Activated CD8-positive, alpha-beta memory T cell treated with anti-CD3 and anti-CD28 coated beads, Interleukin-2, amount 50 U/mL, for 4 hours (primary cell): ENCODE data around the gene IQCM.

Source experiments
- DNase-seq: peaks from one replicate; pipeline ENCODE4 v3.0.0-alpha.2; 2020

Gene IQCM

GRCh38 chr4:149766135-149766534 is 49.5 kb downstream of the IQCM start:
- DNase-seq, result no peak

DNA sequence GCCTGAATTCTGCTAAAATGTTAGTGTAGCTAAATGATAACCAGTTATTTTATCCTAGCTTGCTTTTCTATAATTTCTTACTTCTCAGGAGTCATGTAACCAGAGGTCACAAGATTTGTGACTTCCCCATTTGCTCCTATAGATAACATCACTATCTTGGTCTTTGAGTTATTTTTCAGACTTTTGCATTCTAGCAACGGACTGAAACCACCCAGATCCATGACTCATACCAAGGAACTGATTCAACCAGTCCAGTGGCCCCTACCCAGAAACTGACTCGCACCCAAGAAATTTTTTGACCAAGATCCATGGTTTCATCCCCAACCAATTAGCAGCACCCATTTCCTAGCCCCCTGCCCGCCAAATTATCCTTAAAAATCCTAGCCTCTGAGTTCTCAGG is 50.0 kb downstream of the IQCM start:
- DNase-seq, result no peak

DNA sequence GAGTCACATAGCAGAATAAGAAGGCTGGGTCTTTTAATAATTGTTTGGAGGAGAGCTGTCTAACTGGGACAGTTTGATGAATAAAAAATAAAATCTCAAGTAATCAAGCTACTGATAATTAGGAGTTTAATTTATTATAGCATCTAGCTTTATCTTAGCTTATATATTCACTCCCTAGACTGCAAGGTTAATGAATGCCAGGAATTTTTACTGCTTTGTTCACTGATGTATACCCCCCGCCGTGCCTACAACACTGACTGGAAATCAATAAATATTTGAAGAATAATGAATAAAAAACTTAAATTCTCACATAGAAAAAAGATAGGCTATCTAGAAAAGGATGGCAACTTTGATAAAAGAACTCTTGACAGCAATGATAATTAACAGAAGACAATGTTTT is 59.7 kb downstream of the IQCM start:
- DNase-seq, result no peak

DNA sequence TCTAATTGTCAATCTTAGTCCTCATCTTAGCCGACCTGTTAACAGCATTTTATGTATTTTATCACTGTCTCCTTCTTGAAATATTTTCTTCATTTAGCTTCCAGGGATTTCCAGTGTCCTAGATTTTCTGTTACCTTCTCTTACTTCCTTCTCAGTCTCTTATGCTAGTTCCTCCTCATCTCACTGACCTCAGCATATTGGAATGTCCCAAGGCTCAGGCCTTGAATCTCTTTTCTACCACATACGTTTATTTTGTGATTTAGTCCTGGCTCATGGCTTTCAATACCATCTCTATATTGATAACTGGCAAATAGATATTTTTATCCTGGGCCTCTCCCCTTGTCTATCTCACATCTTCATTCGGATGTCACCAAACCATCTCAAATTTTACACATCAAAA is 61.1 kb downstream of the IQCM start:
- DNase-seq, result no peak

DNA sequence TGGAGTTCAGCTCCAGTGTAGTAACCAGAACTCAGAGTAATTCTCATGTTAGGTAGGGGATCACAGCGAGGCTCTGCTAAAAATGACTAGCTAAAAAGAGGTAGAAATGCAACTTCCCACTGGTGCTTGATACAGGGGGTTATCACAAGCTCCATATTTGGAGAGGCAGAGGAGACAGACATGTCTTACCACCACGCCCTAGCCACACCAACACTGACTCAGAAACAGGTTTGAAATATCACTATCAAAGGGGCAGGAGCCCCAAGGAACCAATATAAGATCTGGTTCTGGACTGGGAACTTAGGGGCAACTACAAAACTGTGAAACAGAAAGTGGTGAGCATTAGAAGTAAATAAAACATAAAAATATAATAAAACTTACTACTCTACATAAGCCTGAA is 62.9 kb downstream of the IQCM start:
- DNase-seq, result no peak

DNA sequence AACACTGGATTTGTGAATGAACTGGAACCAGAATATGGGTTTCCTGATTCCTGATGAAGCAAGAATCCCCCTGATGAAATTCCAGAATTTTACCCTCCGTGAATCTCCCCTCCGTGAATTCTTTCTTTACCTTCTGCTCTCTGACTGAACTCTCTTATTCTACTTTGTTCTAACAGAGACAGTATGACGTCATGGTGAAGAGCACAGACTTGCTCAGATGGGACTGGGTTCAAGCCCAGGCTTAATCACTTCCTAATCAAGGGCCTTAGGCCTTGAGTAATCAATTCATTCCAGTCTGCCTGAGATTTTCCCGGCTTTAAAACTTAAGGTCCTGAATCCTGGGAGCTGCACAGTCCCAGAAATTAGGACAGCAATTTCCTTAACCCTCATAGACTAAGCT is 64.5 kb downstream of the IQCM start:
- no peak for DNase-seq

DNA sequence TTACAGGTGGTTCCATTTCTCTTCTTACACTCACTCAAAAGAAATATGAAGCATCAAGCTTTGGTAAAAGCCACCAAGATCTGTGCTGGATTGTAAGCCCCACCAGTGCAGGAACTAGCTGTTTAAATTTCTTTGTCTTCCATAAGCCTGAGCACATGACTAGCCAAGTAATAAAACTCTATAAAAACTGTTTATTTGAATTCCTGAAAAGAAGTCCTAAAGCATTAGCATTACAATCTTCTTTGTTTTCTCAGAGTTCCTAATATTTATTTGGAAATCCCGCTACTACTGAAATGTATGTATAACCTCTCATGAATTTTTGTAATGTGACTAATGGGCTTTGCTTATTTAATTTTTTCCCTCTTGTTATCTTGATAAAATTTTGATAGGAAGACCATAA is 65.9 kb downstream of the IQCM start:
- DNase-seq, result no peak

GRCh38 chr4:149747646-149748045 is 68.0 kb downstream of the IQCM start:
- DNase-seq, result no peak

DNA sequence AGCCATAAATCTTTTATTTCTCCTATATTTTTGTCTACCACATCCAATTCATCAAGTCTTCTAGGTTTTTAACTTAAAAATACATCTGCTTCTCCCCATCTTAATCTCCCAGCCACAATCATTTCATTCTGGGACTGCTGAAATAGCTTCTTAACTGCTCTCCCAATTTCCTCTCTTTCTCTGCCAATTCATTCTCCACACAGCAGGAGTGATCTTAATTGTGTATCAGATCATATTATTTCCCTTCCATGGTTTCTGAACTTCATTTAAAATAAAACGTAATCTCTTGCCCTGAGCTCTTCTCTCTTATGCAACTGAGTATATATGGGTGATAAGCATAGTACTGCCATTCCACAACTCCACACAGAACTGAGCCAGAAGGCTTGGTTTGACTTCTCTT is 69.4 kb downstream of the IQCM start:
- no peak for DNase-seq

DNA sequence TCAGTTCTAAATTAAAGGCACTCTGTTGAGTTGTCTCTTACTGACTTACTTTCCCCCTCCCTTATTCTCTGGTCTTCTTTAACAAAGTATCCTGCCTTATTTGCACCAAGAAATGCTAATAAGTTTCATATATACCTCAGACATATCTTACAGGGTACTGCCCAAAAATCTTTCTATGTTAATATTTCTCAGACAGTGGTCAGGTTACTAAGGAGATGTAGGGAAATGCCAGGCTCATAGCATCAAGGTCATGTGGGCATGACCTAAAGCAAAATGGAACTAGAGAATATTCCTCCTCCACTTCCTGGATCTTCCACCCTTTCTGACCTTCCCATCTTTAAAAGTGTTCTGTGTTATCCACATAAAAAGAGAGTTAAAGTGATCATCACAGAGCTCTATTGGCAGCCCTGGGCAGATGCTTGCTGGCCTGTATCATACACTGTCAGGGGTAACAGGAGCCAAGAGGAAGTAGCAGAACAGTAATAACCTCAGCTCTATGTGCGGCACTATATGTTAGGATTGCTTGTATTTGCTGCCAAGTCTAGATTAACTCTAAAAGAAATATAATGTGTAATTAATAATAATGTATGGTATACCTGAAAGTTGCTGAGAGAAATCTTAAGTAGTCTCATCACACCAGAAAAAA is 74.3 kb downstream of the IQCM start:
- no peak for DNase-seq

DNA sequence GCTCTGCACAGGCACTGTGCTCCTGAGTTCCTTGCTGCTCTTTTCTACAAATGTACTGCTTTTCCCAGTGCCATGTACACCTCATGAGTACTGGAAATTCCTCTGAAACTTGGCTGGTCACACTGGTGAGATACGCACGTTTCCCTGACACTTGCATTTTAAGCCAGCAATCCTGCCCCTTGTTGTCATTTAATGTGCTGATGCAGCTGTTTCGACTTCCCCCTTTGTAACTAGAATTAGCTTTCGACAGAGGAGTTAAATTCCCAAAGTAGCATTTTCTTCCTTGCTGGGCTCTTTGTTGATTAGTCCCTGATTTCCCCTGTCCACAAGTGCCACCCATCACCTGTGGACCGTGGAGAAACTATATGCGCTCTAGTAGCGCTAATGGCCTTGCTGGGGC is 77.5 kb downstream of the IQCM start:
- DNase-seq, result no peak

DNA sequence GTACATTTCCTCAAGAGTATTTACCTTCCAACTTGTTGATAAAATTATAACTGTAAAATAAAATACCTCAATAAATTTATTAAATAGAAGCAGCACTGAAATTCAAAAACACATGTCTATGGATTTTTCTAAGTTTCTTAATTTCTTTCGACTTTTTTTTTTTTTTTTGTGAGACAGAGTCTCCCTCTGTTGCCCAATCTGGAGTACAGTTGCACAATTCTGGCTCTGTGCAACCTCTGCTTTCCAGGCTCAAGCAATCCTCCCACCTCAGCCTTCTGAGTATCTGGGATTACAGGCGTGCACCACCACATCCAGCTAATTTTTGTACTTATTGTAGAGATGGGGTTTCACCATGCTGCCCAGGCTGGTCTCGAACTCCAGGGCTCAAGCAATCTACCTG is 79.8 kb downstream of the IQCM start:
- DNase-seq, result no peak

GRCh38 chr4:149728444-149728843 is 87.2 kb downstream of the IQCM start:
- DNase-seq, result no peak

GRCh38 chr4:149727663-149728062 is 88.0 kb downstream of the IQCM start:
- no peak for DNase-seq

GRCh38 chr4:149723065-149723464 is 92.6 kb downstream of the IQCM start:
- no peak for DNase-seq

- no peak for DNase-seq
Measured at GRCh38 chr4:149719806-149720205, 95.8 kb downstream of the IQCM start.

DNA sequence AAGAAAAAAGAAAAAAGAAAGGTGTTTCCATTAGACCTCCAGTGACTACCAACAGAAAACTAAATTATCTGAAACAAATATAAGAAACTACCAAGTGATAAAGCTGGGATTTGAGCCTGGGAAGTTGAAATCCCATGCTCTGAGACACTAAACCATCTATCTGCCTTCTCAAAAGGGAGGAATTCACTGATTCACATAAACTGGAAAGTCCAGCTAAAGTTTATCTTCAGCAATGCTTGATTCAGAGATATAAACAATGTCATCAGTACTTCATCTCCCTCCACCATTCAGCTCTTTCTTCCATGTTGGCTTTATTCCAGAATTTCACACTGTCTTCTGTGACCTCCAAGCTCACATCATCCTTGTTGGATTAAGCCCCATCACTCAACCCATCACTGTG is 96.3 kb downstream of the IQCM start:
- DNase-seq, result no peak

DNA sequence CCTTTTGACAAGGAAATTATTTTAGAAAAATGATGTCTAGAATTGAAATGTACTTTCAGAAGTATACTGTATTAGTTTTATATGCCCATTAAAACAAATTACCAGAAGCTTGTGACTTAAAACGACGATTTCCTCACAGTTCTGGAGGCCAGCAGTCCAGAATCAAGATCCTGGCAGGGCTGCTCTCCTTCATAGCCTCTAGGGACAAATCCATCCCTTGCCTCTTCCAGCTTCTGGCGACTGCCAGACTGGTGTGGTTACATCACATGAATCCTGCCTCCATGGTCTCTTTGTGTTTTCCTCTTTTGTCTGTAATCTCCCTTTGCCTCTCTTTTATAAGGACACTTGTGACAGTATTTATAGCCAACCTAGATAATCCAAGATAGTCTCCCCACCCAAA is 97.1 kb downstream of the IQCM start:
- DNase-seq, result no peak

GRCh38 chr4:149716728-149717127 is 98.9 kb downstream of the IQCM start:
- DNase-seq, result no peak

- DNase-seq, result no peak
Measured at GRCh38 chr4:149715822-149716585, 99.6 kb downstream of the IQCM start.

DNA sequence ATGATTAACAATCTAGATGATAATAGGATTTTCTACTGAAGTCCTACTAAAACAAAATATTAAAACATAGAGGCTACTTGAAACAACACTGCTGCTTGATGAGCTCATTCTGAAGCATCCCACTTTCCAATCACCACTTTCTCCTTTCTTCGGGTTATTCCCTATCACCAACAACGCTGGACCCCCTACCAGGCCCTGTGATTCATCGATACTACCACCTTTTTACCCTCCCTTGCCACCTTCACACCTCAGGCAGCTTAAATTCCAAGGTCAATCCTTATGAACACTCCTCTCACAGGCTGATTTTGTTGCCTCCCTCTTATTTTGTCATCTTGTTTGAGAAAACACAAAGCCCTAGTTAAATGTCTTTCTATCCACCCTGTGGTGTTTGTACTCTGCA is 102.6 kb downstream of the IQCM start:
- no peak for DNase-seq

DNA sequence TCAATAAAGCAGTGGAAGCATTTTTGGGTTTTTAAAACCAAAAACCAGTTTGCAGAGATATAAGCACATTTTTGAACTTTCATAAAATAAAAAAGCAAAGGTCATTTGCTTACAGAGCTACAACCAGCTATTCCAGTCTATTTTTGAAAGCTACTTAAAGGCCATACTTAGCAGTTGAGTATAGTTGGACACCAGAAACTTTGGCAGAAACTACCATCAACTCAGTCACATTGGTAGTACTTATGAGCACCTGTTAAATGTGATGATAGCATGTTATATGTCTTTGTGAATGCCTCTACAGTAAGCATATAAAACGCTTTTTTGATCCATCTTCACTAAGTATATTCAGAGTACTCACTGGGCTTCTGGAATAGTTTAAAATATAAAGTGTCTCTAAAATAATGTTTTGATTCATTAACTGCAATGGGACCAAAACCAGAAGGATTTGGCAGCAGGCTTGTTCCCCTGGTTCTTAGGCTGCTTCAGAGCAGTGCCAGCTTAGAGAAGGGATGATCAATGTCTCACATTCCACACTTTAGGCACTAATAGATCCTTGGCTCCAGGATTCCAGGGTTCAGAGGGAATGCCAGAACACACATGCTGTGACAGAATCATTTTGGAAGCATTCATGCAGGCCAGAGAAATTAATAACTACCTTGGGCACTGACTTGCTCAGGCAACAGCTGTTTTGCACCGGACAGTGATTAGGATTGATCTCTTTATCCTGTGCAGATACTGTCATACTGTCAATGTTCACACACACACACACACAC is 103.9 kb downstream of the IQCM start:
- DNase-seq, result no peak

DNA sequence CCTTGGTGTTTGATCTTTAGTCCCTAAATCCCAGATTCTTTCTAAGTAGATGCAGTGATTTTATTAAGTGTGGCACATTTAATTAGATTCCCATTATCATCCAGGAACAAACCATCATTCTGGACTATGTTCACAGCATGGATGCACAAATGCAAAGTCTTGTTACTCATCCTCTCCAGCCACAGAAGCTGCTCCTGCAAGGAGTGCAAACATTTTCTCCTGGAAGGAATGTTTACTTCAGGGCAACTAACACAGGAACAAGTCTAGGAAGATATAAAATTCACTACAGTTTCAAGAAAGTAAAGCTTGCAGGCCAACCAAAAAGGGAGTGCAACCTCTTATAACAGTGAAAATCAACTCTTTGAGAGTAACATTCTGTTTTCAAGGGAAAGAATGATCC is 106.0 kb downstream of the IQCM start:
- no peak for DNase-seq

DNA sequence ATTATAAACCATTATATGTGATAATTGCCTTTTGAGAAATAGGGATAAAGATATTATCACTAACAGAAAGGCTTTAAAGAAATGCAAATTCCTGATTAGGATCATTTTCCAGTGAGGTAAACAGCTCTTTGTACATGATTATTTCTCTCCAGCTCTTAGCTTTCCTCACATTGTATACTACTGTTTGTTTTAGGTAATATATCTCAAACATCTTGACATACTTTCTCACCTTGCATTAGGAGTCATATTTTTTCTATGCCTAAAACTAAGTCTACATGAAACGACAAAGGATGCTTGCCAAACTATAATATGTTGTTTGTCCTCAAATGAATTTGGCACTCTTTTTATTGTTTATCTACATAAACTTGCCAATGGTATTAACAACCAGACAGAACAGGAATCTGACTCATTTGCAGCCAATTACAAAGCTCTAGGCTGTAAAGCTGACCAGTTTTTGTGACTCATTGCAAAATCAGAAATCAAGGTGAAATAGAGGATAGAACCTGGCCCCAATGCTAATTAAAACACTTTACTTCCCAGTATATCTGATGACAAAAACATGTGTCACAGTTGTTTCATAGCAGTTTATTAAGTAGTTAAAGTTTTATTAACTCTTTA is 107.0 kb downstream of the IQCM start:
- no peak for DNase-seq
